Subcutaneous adipose tissue (tissue), 4 donors: ENCODE results near the gene KRT79. TPM values are rescaled to one million over a fixed set of nuclear protein-coding genes. Genes with fewer than 3 reads are reported as not detected.

ENCODE experiments used
- total RNA-seq, 4 donors: library from RNA; depleted of rRNA; stranded (reverse); fragments of >200 nt; gene quantifications; one replicate each; pipeline ENCODE4 v1.1.0, GENCODE V29; 2016
- TF ChIP-seq, protein P1 (sequence below): fragments of 450-650 bp; IDR thresholded peaks from one replicate; pipeline ENCODE4 v1.5.1; 2016; ENCODE audit warnings: low read depth, mild to moderate bottlenecking, control low read depth, antibody characterized with exemption, moderate library complexity

Gene KRT79
- total RNA-seq, 4 donors from 2014 or later: 0.22 to 3.6 (median 2.0) TPM; not detected in 1

DNA sequence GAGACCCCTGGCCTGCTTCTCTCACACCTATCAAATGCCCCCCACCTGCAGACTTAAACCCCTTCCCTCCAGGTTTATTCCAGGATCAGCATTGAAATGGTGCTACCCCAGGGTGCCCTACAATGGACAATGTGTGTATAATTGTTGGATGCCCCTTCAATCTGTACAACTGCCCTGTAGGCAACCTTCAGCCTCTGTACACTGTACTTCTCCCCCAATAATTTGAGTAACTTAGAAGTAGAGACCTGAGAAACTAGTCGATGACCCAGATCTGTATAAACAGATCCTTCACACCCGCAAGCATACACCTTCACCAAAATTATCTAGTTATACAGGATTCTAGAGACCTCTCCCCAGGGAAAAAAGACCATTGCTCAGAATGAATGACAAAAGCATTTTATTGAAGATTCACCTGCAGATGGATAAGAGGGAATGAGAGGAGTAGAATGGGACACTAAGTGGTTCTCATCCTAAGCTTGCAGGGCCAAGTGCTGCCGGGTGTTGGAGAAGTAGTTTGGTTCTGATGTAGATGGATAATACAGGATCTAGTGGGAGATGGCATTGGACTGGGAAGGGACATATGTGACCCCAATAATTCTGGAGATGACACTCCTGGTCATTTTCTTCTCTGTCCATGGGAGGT lies 27.8 kb downstream of the KRT79 start:
- TF ChIP-seq, protein P1, sequence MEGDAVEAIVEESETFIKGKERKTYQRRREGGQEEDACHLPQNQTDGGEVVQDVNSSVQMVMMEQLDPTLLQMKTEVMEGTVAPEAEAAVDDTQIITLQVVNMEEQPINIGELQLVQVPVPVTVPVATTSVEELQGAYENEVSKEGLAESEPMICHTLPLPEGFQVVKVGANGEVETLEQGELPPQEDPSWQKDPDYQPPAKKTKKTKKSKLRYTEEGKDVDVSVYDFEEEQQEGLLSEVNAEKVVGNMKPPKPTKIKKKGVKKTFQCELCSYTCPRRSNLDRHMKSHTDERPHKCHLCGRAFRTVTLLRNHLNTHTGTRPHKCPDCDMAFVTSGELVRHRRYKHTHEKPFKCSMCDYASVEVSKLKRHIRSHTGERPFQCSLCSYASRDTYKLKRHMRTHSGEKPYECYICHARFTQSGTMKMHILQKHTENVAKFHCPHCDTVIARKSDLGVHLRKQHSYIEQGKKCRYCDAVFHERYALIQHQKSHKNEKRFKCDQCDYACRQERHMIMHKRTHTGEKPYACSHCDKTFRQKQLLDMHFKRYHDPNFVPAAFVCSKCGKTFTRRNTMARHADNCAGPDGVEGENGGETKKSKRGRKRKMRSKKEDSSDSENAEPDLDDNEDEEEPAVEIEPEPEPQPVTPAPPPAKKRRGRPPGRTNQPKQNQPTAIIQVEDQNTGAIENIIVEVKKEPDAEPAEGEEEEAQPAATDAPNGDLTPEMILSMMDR: no peak

DNA sequence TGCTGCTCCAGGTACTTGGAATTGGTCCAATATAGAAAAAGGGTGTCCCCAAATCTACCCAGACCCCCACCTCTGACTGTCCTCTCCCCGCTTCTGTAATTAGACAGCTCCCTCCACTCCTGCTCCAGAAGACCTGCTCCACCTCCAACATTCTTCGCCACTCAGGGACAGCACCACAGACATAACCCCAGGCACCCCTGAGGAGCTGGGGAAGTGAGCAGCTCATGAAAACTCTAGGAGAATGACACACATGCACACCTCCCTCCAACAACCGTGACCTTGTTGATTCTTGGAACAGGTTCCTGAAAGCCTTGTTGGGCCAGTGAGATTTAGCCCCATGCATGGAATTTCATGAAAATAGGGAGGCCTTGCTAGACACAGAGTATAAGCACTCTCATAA lies 28.4 kb downstream of the KRT79 start:
- TF ChIP-seq, protein P1: no peak

DNA sequence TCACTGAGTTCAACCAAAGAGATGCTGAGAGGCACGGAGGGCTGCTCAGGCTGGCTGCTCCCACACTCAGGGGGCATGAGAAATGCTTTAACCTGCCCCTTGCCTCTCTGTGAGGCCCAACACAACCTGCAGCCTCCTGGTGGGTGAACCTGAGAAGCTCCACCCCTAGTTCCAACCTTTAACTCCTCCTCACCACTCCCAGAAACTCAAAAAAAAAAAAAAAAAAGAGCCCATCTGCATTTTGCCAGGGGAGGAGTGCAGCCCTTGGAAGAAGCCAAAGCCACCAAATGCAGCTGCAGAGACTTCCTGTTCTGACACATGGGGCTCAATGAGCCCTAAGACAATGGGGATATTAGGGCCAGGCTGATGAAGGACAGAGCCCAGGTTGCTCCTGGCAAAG lies 29.1 kb downstream of the KRT79 start:
- TF ChIP-seq, protein P1: no peak

DNA sequence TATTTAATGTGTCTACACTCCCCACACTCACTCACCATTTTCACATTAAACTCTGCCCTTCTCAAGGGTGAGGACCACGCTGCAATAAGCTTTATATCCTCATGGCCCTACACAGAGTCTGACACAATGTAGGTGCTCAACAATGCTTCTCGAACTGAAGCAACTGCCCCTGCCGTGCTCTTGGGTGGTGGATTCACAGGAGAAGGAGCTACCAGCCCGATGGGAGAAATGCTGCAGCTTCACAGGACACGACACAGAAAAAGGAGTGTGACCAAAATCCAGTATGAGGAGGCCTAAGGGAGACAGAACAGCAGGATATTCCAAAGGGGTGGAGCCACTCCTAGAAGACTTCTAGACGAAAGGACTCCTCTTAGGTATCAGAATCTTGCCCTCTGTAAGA lies 31.7 kb downstream of the KRT79 start:
- TF ChIP-seq, protein P1: no peak

DNA sequence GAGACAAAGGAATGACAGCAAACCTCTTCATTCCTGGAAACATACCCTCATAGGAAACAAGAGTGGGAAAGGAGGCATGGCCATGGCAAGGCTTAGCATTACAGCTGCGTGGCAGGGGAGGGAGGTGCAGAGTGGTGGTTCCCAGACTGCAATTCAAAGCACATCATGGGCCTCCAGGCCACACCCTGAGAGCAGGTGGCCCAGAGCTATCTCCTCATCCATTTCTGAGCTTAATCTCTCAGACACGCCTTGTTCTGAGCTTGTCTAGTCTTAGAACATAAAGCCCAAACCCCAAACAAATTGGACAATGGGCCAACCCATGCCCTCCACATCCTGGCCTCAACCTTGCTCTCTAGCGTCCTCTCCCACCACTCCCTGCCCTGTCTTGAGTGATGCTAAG lies 32.3 kb downstream of the KRT79 start:
- TF ChIP-seq, protein P1: no peak

DNA sequence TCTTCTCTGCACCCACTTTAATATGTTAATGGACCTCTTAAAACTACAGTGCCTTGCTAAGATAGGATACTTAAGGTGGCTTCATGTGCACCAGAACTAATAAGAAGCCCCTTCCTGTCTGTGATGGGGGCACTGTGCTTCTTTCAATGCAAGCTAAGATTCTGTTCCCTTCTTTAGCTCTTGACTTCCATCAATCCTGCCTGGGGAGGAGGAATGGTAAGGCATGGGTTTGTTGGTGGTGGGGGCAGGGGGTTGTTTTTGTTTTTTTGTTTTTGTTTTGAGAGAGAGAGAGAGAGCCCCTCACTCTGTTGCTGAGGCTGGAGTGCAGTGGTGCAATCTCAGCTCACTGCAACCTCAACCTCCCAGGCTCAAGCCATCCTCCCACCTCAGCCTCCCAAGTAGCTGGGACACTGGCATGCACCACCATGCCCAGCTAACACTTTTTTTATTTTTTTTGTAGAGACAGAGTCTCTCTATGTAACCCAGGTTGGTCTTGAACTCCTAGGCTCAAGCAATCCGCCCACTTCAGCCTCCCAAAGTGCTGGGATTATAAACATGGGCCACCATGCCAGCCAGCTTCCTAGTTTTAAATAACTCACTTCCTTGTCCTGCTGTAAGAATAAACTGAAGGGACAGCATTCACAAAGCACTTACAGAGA lies 33.7 kb downstream of the KRT79 start:
- TF ChIP-seq, protein P1: no peak

DNA sequence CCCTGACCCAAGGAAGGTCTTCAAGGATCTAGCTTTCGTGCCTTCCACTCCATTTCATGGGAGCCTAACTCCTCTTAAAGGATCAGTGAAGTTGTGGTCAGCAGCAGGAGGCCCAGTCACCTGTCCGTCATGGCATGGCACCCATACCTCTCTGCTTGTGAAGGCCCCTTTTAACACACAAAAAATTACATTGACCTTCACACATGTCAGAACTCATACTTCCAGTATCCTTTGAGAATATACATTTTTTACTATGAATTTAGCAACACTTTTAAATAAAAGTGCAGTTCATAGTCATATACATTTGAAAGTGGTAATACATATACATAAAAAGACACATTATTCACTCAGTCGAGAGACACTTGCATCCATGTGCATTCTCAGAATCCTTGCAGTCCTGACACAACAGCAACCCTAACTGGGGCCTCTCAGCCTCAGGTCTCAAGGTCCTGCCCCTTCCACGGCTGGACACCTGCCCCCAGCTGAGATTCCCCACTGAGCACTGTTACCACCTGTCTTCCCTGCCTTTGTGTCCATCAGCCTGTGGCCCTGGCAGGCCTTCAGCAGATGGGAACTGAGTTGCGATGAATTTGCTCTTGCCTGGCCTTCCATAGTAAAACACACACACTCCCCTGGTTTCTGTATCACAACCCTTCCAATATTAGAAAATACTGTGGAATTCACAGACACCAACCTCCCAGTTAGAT lies 34.5 kb downstream of the KRT79 start:
- TF ChIP-seq, protein P1: no peak
